Endothelial cell of umbilical vein (primary cell): ENCODE data around the gene ENKD1. TPM values are rescaled to one million over a fixed set of nuclear protein-coding genes. Genes with fewer than 3 reads are reported as not detected.

ENCODE experiments used
- BruUV-seq: library from RNA; stranded (reverse); fragments of 400-500 nt; replicated peaks from 2 replicates; lab custom pipeline; 2021; lab: Mats Ljungman, UMichigan
- CTCF ChIA-PET: fragments of 300-600, 350-600 bp; sonication (Branson Sonifier 250); formaldehyde crosslinking; loops from one replicate; lab custom pipeline; 2021; ENCODE audit warnings: antibody characterized with exemption, inconsistent platforms; lab: Charles Lee
- POLR2A ChIA-PET: fragments of 300-600, 350-600 bp; sonication (Branson Sonifier 250); formaldehyde crosslinking; loops from one replicate; lab custom pipeline; 2021; ENCODE audit warnings: antibody characterized with exemption, inconsistent platforms; lab: Charles Lee
- DNase-seq: peaks from one replicate; pipeline ENCODE4 v3.0.0-alpha.2; 2011; ENCODE audit warnings: low read depth, low spot score
- FAIRE-seq: peaks from 2 replicates; lab custom pipeline; 2011; peaks lifted over from hg19 to GRCh38; lab: Jason Lieb, UNC
- H2AFZ ChIP-seq: 2 replicates; pipeline ENCODE4 v1.6.0; 2012; ENCODE audit warnings: low read depth, low read length, control low read depth, inconsistent platforms
- H3K27ac ChIP-seq: 2 replicates; pipeline ENCODE4 v1.5.1; 2011; ENCODE audit warnings: low read depth, mild to moderate bottlenecking, control low read depth, low read length, moderate library complexity; ENCODE audit not compliant: insufficient read depth
- H3K27me3 ChIP-seq, 2 experiments: 2 replicates each; pipeline versions ENCODE4 v1.6.0 to v1.6.1; 2011; ENCODE audit warnings: low read length in 2 of 2, mixed read lengths in 1 of 2; ENCODE audit not compliant: control insufficient read depth in 2 of 2, insufficient read depth in 2 of 2
- H3K36me3 ChIP-seq, 2 experiments: 2 replicates in 1 of 2; 3 replicates in 1 of 2; pipeline ENCODE4 v1.5.1; 2011; ENCODE audit warnings: low read length in 2 of 2, mild to moderate bottlenecking in 1 of 2, moderate library complexity in 1 of 2; ENCODE audit not compliant: control insufficient read depth in 2 of 2, insufficient read depth in 2 of 2; ENCODE audit errors: extremely low read depth in 1 of 2
- H3K4me1 ChIP-seq: 3 replicates; pipeline ENCODE4 v1.5.1; 2011; ENCODE audit warnings: mild to moderate bottlenecking, low read length; ENCODE audit not compliant: control insufficient read depth, insufficient read depth; ENCODE audit errors: extremely low read depth
- H3K4me2 ChIP-seq: 2 replicates; pipeline ENCODE4 v1.6.1; 2011; ENCODE audit warnings: low read length, control low read depth, mixed read lengths; ENCODE audit not compliant: insufficient read depth
- H3K4me3 ChIP-seq, 3 experiments: fragments of 200-600 bp in 1 of 3; sonication (generic), shearing (Covaris generic) in 1 of 3; replicated peaks in 1 of 3; 2 replicates each; pipeline ENCODE4 v1.5.1; 2011 to 2016; ENCODE audit warnings: control low read depth in 3 of 3, low read length in 3 of 3, mild to moderate bottlenecking in 2 of 3, inconsistent platforms in 1 of 3, low read depth in 1 of 3, moderate library complexity in 1 of 3; ENCODE audit not compliant: insufficient read depth in 1 of 3
- H3K79me2 ChIP-seq: 2 replicates; pipeline ENCODE4 v1.6.0; 2012; ENCODE audit warnings: low read length, inconsistent platforms; ENCODE audit not compliant: control insufficient read depth, insufficient read depth
- H3K9ac ChIP-seq: replicated peaks from 2 replicates; pipeline ENCODE3; 2011; ENCODE audit warnings: low read length, control low read depth; ENCODE audit not compliant: insufficient read depth; ENCODE audit errors: extremely low read depth
- H3K9me1 ChIP-seq: replicated peaks from 3 replicates; pipeline ENCODE4 v1.6.0; 2011; ENCODE audit warnings: mild to moderate bottlenecking, low read length; ENCODE audit not compliant: control insufficient read depth, insufficient read depth; ENCODE audit errors: extremely low read depth
- H3K9me3 ChIP-seq: replicated peaks from 2 replicates; pipeline ENCODE4 v1.5.1; 2012; ENCODE audit warnings: low read length, inconsistent platforms; ENCODE audit not compliant: control insufficient read depth, insufficient read depth
- H4K20me1 ChIP-seq: replicated peaks from 2 replicates; pipeline ENCODE3; 2011; ENCODE audit warnings: mild to moderate bottlenecking, low read length; ENCODE audit not compliant: control insufficient read depth, insufficient read depth; ENCODE audit errors: extremely low read depth
- EZH2 ChIP-seq: IDR thresholded peaks from 2 replicates; pipeline ENCODE4 v1.6.1; 2012; ENCODE audit warnings: borderline replicate concordance, low read depth, mild to moderate bottlenecking, moderate library complexity, low read length, inconsistent platforms; ENCODE audit not compliant: severe bottlenecking
- FOS ChIP-seq: IDR thresholded peaks from 2 replicates; pipeline ENCODE4 v1.6.1; 2011; ENCODE audit warnings: mild to moderate bottlenecking, low read length, moderate library complexity, borderline replicate concordance; ENCODE audit not compliant: insufficient read depth
- GATA2 ChIP-seq: IDR thresholded peaks from 2 replicates; pipeline ENCODE4 v1.7.0; 2011; ENCODE audit warnings: low read depth, mild to moderate bottlenecking, moderate library complexity, mixed read lengths, low read length; ENCODE audit not compliant: insufficient read length, insufficient read depth
- JUN ChIP-seq: IDR thresholded peaks from 2 replicates; pipeline ENCODE4 v1.6.1; 2011; ENCODE audit warnings: borderline replicate concordance, low read depth; ENCODE audit not compliant: insufficient read length, insufficient read depth
- MYC ChIP-seq: IDR thresholded peaks from one replicate; pipeline ENCODE4 v1.6.1; 2011; ENCODE audit warnings: mild to moderate bottlenecking, low read depth, low read length
- POLR2A ChIP-seq: IDR thresholded peaks from 2 replicates; pipeline ENCODE4 v1.6.1; 2012; ENCODE audit warnings: low read depth, mild to moderate bottlenecking, control low read depth, low read length
- POLR2AphosphoS5 ChIP-seq: IDR thresholded peaks from 2 replicates; pipeline ENCODE4 v1.6.1; 2012; ENCODE audit warnings: low read depth, mild to moderate bottlenecking, control low read depth, low read length, moderate library complexity; ENCODE audit not compliant: insufficient read depth
- dilution Hi-C: fragments of 300-500 bp; cut with MboI; formaldehyde crosslinking; loops from one replicate; pipeline ENCODE4 v1.15.0; 2019; ENCODE audit warnings: low sequenced_read_pairs; ENCODE audit not compliant: extremely low pct_ligation_motif_present
- intact Hi-C: fragments of 100-400 bp; cut with micrococcal nuclease; formaldehyde crosslinking; loops from one replicate; pipeline ENCODE4 v1.10.0; 2022
- polyA plus RNA-seq, 4 experiments: library from polyadenylated mRNA; depleted of rRNA in 3 of 4; stranded (reverse) in 3 of 4; unstranded in 1 of 4; fragments of >200 nt; gene quantifications; 2 replicates each; pipeline versions ENCODE4 v1.2.1 to v1.2.3, GENCODE V29; 2011 to 2012; ENCODE audit warnings: missing spikeins in 1 of 4
- total RNA-seq: library from RNA; stranded (reverse); gene quantifications from 2 replicates; pipeline ENCODE4 v1.2.3, GENCODE V29; 2021
- TF ChIP-seq, protein P1 (sequence below), 2 donors: IDR thresholded peaks; 1 replicate in 1 of 2; 2 replicates in 1 of 2; pipeline ENCODE4 v1.5.1; 2011; ENCODE audit warnings: low read length in 2 of 2, mild to moderate bottlenecking in 2 of 2, moderate library complexity in 2 of 2, control low read depth in 1 of 2, inconsistent platforms in 1 of 2, low read depth in 1 of 2; ENCODE audit not compliant: insufficient read depth in 1 of 2; ENCODE audit errors: extremely low read depth in 1 of 2
- TF ChIP-seq, protein P2 (sequence below): IDR thresholded peaks from 2 replicates; pipeline ENCODE4 v1.6.1; 2011; ENCODE audit not compliant: insufficient read depth, insufficient read length

Gene ENKD1
- total and polyA plus RNA-seq, 2 donors (not counting 3 experiments of a cell fraction or from before 2014, with no cell fraction given), result 16.7 to 17.3 TPM

DNA sequence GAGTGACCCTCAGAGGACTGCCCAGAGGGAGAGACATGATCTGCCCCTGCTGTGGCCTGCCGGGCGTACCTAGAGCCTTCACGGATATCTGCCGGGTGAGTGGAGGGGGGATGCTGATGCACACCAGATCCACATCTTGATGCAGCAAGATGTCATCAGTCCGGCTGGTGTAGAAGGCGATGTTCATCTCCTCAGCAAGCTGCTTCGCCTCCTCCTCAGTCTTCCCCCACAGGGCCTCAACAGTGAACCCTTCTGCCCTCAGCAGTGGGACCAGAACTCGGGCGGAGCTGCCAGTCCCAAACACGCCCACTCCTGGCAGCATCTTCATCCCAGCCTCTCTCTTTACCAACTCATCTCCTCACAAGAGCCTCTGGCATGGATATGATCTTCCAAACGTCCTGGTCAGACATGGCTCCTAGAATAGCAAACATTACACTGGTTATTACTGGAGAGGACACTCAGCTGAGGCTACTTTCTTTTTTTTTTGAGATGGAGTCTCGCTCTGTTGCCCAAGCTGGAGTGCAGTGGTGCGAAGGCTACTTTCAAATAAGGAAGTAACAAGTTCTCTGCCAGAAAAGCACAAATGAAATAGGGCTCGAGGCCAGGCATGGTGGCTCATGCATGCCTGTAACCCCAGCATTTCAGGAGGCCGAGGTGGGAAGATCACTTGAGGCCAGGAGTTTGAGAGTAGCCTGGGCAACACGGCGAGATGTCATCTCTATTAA is 19.0 kb upstream of the ENKD1 start:
- BruUV-seq, result no TSS peak
- TF ChIP-seq JUN, result no peak
- TF ChIP-seq POLR2AphosphoS5, result no peak
- TF ChIP-seq POLR2A, result no peak
- TF ChIP-seq EZH2, result no peak
- no peak for TF ChIP-seq GATA2
- TF ChIP-seq, protein P1, sequence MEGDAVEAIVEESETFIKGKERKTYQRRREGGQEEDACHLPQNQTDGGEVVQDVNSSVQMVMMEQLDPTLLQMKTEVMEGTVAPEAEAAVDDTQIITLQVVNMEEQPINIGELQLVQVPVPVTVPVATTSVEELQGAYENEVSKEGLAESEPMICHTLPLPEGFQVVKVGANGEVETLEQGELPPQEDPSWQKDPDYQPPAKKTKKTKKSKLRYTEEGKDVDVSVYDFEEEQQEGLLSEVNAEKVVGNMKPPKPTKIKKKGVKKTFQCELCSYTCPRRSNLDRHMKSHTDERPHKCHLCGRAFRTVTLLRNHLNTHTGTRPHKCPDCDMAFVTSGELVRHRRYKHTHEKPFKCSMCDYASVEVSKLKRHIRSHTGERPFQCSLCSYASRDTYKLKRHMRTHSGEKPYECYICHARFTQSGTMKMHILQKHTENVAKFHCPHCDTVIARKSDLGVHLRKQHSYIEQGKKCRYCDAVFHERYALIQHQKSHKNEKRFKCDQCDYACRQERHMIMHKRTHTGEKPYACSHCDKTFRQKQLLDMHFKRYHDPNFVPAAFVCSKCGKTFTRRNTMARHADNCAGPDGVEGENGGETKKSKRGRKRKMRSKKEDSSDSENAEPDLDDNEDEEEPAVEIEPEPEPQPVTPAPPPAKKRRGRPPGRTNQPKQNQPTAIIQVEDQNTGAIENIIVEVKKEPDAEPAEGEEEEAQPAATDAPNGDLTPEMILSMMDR (IDR thresholded peaks at IDR 0.05; ENCODE audit: extremely low read depth in 1 of 2, insufficient read depth in 1 of 2, low read depth in 1 of 2, low read length in 2 of 2), result no peak
- TF ChIP-seq MYC, result no peak
- TF ChIP-seq, protein P2, sequence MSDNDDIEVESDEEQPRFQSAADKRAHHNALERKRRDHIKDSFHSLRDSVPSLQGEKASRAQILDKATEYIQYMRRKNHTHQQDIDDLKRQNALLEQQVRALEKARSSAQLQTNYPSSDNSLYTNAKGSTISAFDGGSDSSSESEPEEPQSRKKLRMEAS, result no peak
- no peak for TF ChIP-seq FOS
- Histone ChIP-seq H3K36me3 (peaks cover 4 to 18% of the 10 kb centered on the region in 2 experiments), H3K4me2 (no peak overlapping the region), H2AFZ (no peak overlapping the region), H3K27ac (no peak overlapping the region), H4K20me1 (peaks cover 5% of the 10 kb centered on the region), H3K27me3 (no peaks in the 10 kb centered on the region), H3K4me1 (peaks cover 9% of the 10 kb centered on the region), H3K9ac (no peak overlapping the region), H3K9me3 (no peaks in the 10 kb centered on the region), H3K4me3 (no peak overlapping the region), H3K9me1 (no peaks in the 10 kb centered on the region), H3K79me2 (peaks cover 13% of the 10 kb centered on the region)
- CTCF ChIA-PET, result no interaction called here
- no peak for DNase-seq
- no peak for FAIRE-seq
- intact Hi-C loops (no loop called here), dilution Hi-C loops (loop anchor here (25.0 kb wide), 1 partner anchor 227 kb away; no protein-coding TSS in a partner anchor)
- POLR2A ChIA-PET, result no interaction called here
